Measurements from ENCODE around the gene C16orf96. TPM values are rescaled to one million over a fixed set of nuclear protein-coding genes. Genes with fewer than 3 reads are reported as not detected.
A peak's percentile ranks its signal among the peaks of the same experiment; 100 is the strongest.

The C16orf96 gene
- total and polyA plus RNA-seq, 2 of the 13 experiments (the other 11 are each of a cell fraction or from before 2014, with no cell fraction given), result 0.03 TPM; not detected in 1

- TF ChIP-seq HNF1A (IDR thresholded peaks at IDR 0.05; ENCODE audit: low read depth) (no peak), HNF1A (CRISPR knock-in tag; IDR thresholded peaks at IDR 0.05; ENCODE audit: borderline replicate concordance) (no peak), HNF1B (CRISPR knock-in tag; IDR thresholded peaks at IDR 0.05) (peak; percentile 82; the same call in 1 of the 2 replicates), CREB1 (IDR thresholded peaks at IDR 0.05) (peak; percentile 74), CREB1 (CRISPR knock-in tag; IDR thresholded peaks at IDR 0.05) (peak; percentile 86), ZBTB37 (CRISPR knock-in tag; IDR thresholded peaks at IDR 0.05) (no peak), KLF12 (CRISPR knock-in tag; IDR thresholded peaks at IDR 0.05; ENCODE audit: borderline replicate concordance) (no peak), ZNF784 (CRISPR knock-in tag; IDR thresholded peaks at IDR 0.05; ENCODE audit: borderline replicate concordance) (no peak), GFI1 (CRISPR knock-in tag; IDR thresholded peaks at IDR 0.05; ENCODE audit: borderline replicate concordance) (peak; percentile 9; the same call in 1 of the 2 replicates), SIN3B (IDR thresholded peaks at IDR 0.05; ENCODE audit: low read length) (no peak), FOXO1 (CRISPR knock-in tag; IDR thresholded peaks at IDR 0.05) (0 out of 2 replicates have a peak, but pooled peaks have one; percentile 13), RCOR2 (CRISPR knock-in tag; IDR thresholded peaks at IDR 0.05) (peak; percentile 67), ZNF430 (CRISPR knock-in tag; IDR thresholded peaks at IDR 0.05) (peak; percentile 88; the same call in 1 of the 2 replicates), ELF1 (CRISPR knock-in tag; IDR thresholded peaks at IDR 0.05) (peak; percentile 57), FOXK2 (IDR thresholded peaks at IDR 0.05) (peak; percentile 95), CTCF (CRISPR knock-in tag; IDR thresholded peaks at IDR 0.05) (peak; percentile 98), ELF3 (CRISPR knock-in tag; IDR thresholded peaks at IDR 0.05) (peak; percentile 42; the same call in 1 of the 2 replicates), ZNF678 (CRISPR knock-in tag; IDR thresholded peaks at IDR 0.05) (peak; percentile 16; the same call in 1 of the 2 replicates), NFKB2 (CRISPR knock-in tag; IDR thresholded peaks at IDR 0.05; ENCODE audit: borderline replicate concordance) (no peak)
Measured at GRCh38 chr16:4624015-4624826, 68.1 kb downstream of the C16orf96 start, which contains the start of gene MGRN1 (continued).

Data from HepG2 (cell line).